Measurements from ENCODE around the gene TP53BP1. TPM values are rescaled to one million over a fixed set of nuclear protein-coding genes. Genes with fewer than 3 reads are reported as not detected.

Gene TP53BP1
- total and polyA plus RNA-seq, 4 donors, result 2.7 to 12.0 (median 7.3) TPM

DNA sequence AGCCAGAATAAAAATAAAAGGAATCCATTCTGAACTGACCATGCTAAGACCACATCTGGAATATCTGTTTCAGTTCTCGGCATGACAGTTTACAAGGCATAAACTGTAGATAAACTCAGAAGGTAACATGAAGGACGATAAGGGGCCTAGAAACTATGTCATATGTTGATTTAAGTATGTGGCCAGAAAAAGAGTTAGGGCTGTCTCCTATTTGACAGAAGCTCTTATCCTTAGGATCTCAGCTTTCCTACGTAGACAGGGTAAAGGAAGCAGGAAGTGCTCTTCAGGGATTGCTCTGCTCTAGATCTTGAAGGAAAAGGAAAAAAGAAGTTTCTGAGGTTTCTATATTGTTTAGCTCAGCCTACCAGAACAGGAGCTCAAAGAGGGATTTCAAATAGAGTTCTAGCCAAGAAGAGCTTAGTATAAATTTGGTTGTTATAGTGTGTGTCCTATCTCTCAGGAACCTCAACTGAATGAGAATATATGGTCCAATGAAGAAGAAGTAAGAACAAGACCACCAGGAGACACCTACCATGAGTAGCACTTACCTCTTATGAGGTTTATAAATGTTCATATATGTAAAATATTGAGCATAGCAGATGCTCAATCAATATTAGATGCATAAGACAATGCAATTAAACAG is 59.2 kb downstream of the TP53BP1 start:
- 92% methylated on average over 3 of the region's 3 CpGs for WGBS
- Histone ChIP-seq H3K4me3 (ENCODE audit: low read depth in 1 of 3, low read length in 3 of 3) (no peak overlapping the region), H3K27me3 (ENCODE audit: control insufficient read depth in 4 of 4, insufficient read depth in 4 of 4, low read length in 3 of 4) (no peaks in the 10 kb centered on the region), H3K36me3 (ENCODE audit: control insufficient read depth in 4 of 4, insufficient read depth in 3 of 4, low read depth in 1 of 4, low read length in 3 of 4) (peaks cover 0 to 14% (median 11%) of the 10 kb centered on the region in 4 donors), H3K9me3 (ENCODE audit: control insufficient read depth in 4 of 4, low read length in 3 of 4) (no peaks in the 10 kb centered on the region), H3K9ac (ENCODE audit: low read depth in 1 of 2, low read length in 2 of 2) (no peak overlapping the region), H3K4me1 (ENCODE audit: control insufficient read depth in 4 of 4, insufficient read depth in 4 of 4, low read length in 3 of 4) (no peaks in the 10 kb centered on the region), H3K27ac (ENCODE audit: low read depth in 1 of 2, low read length in 2 of 2) (no peak overlapping the region)
- TF ChIP-seq, protein P1, sequence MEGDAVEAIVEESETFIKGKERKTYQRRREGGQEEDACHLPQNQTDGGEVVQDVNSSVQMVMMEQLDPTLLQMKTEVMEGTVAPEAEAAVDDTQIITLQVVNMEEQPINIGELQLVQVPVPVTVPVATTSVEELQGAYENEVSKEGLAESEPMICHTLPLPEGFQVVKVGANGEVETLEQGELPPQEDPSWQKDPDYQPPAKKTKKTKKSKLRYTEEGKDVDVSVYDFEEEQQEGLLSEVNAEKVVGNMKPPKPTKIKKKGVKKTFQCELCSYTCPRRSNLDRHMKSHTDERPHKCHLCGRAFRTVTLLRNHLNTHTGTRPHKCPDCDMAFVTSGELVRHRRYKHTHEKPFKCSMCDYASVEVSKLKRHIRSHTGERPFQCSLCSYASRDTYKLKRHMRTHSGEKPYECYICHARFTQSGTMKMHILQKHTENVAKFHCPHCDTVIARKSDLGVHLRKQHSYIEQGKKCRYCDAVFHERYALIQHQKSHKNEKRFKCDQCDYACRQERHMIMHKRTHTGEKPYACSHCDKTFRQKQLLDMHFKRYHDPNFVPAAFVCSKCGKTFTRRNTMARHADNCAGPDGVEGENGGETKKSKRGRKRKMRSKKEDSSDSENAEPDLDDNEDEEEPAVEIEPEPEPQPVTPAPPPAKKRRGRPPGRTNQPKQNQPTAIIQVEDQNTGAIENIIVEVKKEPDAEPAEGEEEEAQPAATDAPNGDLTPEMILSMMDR (IDR thresholded peaks at IDR 0.05; ENCODE audit: low read depth, low read length, missing input control), result no peak
- TF ChIP-seq ZBTB33 (IDR thresholded peaks at IDR 0.05), result no peak
- TF ChIP-seq EGR1 (IDR thresholded peaks at IDR 0.05; ENCODE audit: low read depth in 2 of 2), result no peak
- TF ChIP-seq, protein P2, sequence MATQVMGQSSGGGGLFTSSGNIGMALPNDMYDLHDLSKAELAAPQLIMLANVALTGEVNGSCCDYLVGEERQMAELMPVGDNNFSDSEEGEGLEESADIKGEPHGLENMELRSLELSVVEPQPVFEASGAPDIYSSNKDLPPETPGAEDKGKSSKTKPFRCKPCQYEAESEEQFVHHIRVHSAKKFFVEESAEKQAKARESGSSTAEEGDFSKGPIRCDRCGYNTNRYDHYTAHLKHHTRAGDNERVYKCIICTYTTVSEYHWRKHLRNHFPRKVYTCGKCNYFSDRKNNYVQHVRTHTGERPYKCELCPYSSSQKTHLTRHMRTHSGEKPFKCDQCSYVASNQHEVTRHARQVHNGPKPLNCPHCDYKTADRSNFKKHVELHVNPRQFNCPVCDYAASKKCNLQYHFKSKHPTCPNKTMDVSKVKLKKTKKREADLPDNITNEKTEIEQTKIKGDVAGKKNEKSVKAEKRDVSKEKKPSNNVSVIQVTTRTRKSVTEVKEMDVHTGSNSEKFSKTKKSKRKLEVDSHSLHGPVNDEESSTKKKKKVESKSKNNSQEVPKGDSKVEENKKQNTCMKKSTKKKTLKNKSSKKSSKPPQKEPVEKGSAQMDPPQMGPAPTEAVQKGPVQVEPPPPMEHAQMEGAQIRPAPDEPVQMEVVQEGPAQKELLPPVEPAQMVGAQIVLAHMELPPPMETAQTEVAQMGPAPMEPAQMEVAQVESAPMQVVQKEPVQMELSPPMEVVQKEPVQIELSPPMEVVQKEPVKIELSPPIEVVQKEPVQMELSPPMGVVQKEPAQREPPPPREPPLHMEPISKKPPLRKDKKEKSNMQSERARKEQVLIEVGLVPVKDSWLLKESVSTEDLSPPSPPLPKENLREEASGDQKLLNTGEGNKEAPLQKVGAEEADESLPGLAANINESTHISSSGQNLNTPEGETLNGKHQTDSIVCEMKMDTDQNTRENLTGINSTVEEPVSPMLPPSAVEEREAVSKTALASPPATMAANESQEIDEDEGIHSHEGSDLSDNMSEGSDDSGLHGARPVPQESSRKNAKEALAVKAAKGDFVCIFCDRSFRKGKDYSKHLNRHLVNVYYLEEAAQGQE (IDR thresholded peaks at IDR 0.05), result no peak
- TF ChIP-seq NR2F2 (IDR thresholded peaks at IDR 0.05), result no peak
- no peak for TF ChIP-seq HNF4G (IDR thresholded peaks at IDR 0.05)
- TF ChIP-seq FOXA1 (IDR thresholded peaks at IDR 0.05), result no peak
- TF ChIP-seq SP1 (IDR thresholded peaks at IDR 0.05), result no peak
- no peak for TF ChIP-seq YY1 (IDR thresholded peaks at IDR 0.05)
- TF ChIP-seq HNF4A (conservative IDR thresholded peaks at IDR 0.05), result no peak
- TF ChIP-seq MAX (IDR thresholded peaks at IDR 0.05), result no peak
- TF ChIP-seq GABPA (IDR thresholded peaks at IDR 0.05 in 1 of 2, conservative IDR thresholded peaks at IDR 0.05 in 1 of 2), result no peak
- TF ChIP-seq RAD21 (IDR thresholded peaks at IDR 0.05), result no peak
- TF ChIP-seq FOXA2 (IDR thresholded peaks at IDR 0.05), result no peak
- TF ChIP-seq, protein P3, sequence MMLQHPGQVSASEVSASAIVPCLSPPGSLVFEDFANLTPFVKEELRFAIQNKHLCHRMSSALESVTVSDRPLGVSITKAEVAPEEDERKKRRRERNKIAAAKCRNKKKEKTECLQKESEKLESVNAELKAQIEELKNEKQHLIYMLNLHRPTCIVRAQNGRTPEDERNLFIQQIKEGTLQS (IDR thresholded peaks at IDR 0.05), result no peak
- TF ChIP-seq JUND (IDR thresholded peaks at IDR 0.05), result no peak
- TF ChIP-seq RXRA (IDR thresholded peaks at IDR 0.05), result no peak
- no peak for TF ChIP-seq TAF1 (conservative IDR thresholded peaks at IDR 0.05)
- no peak for DNase-seq (ENCODE audit: low spot score)
